22Rv1 (cell line): ENCODE data around the gene ADAR.

Experiments
- ZFX ChIP-seq: fragments of 450-650 bp; IDR thresholded peaks from 2 replicates; pipeline ENCODE4 v1.6.1; 2017; ENCODE audit warnings: antibody characterized with exemption, borderline replicate concordance
- TF ChIP-seq, protein P1 (sequence below): fragments of 450-650 bp; IDR thresholded peaks from 2 replicates; pipeline ENCODE4 v1.5.1; 2017; ENCODE audit warnings: mild to moderate bottlenecking

- TF ChIP-seq, protein P1, sequence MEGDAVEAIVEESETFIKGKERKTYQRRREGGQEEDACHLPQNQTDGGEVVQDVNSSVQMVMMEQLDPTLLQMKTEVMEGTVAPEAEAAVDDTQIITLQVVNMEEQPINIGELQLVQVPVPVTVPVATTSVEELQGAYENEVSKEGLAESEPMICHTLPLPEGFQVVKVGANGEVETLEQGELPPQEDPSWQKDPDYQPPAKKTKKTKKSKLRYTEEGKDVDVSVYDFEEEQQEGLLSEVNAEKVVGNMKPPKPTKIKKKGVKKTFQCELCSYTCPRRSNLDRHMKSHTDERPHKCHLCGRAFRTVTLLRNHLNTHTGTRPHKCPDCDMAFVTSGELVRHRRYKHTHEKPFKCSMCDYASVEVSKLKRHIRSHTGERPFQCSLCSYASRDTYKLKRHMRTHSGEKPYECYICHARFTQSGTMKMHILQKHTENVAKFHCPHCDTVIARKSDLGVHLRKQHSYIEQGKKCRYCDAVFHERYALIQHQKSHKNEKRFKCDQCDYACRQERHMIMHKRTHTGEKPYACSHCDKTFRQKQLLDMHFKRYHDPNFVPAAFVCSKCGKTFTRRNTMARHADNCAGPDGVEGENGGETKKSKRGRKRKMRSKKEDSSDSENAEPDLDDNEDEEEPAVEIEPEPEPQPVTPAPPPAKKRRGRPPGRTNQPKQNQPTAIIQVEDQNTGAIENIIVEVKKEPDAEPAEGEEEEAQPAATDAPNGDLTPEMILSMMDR: no peak
- TF ChIP-seq ZFX: no peak
Observed at GRCh38 chr1:154551474-154551873, 56.5 kb downstream of the ADAR start.
